A204.1 (cell line): Measurements from ENCODE around the gene MBNL1.
"Not testable (repeated sequence)": the region's sequence is repeated elsewhere in the genome, so short reads cannot be mapped to it uniquely, and the experiment has no call there.

ENCODE experiments used
- FAIRE-seq: peaks from 2 replicates; lab custom pipeline; 2012; peaks lifted over from hg19 to GRCh38; lab: Jason Lieb, UNC

MBNL1 gene

DNA sequence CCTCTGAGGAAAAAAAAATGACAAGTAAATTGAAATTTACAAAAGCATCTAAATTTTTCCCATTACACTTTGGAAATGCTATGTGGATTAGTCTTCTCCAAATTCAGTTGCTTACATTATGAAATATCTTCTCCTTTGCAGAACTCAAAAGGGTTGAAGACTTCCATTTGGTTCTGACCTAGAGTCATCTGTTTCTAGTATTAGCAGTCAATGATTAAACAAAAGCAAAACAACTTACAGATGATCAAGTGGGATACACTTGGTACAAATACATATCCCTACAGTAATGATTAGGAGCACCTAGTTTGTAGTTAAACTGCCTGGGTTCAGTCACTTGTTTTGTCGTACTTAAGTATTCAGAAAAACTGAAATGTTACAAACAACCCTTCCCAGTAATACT is 136.2 kb downstream of the MBNL1 start:
- no peak for FAIRE-seq

DNA sequence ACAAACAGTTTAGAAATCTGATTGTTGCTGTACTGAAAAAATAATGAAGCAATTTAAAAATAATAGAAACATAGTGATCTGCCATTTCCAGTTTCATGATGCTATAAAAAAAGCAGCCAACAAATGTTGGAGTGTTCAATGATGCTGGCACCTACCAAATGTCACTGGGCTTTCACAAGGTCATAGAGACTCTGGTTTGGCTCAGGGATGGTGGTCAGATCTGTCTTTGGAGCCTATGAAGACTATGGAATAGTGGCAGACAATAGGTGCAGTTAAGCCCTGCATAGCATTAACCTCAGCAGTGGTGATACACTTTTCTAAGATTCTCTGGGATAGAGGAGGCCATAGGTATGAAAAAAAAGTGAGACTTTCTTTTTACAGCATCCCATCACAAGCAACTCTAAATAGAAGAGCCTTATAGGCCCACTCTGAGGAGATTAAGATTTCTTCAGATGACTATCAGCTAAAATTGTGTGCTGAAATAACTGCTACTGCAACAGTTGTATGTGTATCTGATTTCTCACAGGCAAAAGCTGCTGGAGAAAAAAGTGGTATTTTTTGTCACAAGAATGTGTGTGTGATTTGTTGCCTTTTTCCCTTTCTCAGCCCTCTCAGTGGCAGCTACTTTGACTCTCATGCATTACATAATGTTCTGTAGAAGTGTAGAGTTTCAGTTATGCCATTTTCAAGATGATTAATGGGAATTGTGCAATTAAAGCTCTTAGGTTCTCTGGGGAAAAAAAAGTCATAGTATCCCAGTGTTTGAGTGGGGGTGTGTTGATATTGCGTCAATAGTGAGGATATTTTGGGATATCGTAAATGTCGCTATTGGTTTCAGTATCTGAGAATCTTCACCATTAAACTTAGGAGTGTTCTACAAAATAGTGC is 137.4 kb downstream of the MBNL1 start:
- FAIRE-seq = no peak

DNA sequence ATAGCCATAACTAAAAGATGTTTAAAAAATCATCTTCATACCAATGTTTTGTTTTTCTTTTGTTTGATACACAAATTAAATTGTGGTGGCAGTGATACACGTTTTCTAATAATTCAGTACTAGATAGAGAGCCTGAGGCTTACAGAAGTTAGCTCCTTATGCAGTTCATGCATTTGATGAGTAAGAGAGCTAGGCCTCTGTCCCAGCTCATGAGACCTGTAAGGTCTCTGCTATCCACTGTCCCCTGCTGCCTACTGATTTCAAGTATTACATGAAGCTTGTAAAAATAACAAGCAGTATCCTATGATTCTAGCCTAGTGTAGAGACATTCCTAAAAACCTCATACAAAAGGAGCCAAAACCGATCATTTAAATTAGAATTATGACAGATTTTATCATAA is 144.5 kb downstream of the MBNL1 start:
- no peak for FAIRE-seq

DNA sequence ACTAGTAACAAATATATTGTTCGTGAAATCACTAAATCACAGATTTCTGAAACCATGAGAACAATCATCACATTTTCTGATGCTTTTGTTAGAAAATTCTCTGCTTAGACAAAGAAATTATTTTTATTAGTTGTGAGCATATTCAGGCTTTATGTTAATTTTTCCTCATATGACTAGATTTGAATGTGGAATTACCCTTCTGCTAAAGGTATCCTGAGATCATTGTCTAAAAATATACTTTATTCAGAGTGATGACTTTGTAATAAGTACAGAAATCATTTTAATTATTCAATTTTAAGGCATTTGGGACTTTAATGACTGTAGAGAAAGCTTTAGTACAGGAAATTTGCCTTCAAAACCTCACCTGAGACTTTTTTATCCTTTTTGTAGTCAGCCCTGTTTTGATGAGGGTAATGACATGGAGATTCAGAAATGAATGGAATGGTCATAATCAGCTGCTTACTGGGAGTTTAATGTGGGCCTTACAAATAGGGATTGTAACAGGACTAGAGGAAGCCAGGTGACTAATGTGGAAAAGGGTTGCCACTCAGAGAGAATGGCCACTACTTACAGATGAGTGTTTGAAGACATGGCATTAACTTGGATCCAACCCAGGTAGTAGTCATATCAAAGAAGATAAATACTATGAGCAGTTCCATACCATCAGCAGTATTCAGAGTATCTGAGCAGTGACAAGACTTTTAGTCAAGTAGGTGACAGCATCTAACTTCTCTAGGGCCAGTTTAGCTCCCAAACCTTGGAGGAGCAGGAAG is 148.3 kb downstream of the MBNL1 start:
- no peak for FAIRE-seq

DNA sequence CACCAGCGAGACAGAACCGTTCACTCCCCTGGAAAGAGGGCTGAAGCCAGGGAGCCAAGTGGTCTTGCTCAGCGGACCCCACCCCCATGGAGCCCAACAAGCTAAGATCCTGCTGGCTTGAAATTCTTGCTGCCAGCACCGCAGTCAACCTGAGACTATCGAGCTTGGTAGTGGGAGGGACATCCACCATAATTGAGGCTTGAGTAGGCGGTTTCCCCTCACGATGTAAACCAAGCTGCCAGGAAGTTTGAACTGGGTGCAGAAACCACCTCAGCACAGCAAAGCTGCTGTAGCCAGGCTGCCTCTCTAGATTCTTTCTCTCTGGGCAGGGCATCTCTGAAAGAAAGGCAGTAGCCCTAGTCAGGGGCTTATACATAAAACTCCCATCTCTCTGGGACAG is 151.0 kb downstream of the MBNL1 start:
- FAIRE-seq = no peak

DNA sequence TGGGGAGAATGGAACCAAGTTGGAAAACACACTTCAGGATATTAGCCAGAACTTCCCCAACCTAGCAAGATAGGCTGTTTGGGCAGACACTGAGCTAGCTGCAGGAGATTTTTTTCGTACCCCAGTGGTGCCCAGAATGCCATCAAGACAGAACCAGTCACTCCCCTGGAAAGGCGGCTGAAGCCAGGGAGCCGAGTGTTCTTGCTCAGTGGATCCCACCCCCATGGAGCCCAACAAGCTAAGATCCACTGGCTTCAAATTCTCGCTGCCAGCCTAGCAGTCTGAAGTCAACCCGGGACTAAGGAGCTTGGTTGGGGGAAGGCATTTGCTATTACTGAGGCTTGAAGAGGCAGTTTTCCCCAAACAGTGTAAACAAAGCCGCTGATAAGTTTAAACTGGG is 152.4 kb downstream of the MBNL1 start:
- FAIRE-seq = no peak

DNA sequence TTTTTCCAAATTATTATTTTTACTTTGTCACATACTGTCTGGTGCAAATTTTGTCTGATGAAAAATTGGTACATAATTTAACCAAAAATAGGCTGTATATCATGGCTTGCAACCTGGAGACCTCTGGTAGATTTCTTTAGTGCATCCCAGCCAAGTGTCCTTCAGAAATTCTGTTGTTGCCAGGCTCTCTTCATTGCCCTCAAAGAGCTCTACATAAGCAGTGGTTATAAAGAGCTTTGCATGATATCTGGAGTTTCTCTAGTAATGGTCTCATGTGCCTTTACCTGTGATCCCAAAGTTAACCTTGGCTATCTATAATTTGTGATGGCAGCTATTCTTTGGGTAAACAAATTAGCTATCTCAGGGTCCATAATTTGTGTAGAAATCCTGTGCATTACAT is 157.7 kb downstream of the MBNL1 start:
- FAIRE-seq = no peak

DNA sequence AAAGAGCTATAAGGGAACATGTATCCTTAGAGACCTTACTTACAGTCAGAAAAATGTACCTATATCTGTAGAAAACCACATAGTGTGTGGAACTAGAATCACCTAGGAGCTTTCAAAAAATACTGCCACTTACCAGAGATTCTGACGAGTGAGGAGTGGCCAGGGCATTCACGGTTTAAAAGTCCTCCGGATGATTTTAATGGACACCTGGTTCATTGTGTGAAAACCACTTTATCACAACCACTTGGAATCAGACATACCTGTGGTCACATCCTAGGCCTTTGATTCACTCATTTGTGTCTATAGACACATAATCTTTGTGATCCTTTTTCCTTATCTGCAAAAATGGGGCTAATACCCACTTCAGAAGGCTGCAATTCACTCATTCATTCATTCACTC is 159.8 kb downstream of the MBNL1 start:
- no peak for FAIRE-seq

DNA sequence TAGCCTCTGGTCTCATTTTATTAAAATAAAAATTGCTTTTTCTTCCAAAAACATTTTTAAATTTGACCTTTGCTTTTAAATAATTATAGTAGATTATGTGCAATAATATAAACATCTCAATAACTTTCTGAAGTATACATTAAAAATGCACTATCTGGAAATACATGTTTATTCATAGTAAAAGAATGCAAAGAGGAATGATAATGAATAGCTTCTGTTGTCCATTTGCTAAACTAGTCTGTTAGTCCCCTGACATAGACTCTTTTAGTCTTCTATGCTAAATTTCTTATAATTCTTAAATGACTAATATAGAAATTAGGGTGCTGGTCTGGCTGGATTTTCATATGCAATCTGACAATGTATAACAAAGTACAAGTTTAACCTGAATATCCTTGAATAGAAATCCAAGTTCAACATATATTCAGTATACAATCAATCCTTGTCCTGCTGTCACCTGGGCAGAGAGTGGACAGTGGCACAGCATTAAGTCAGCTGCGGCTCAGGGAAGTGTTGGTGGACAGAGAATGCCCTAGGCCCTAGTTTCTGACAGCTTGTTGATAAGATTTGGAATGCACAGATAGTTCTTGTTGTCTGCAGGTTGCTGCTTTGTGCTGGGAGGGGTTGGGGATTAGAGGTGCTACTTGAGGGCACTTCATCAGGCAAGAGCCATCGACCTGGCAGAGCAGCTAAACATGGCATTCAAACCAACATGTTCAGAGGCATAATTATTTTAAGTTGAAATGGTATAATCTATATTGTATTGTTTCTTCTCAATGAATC is 161.7 kb downstream of the MBNL1 start:
- FAIRE-seq = no peak

DNA sequence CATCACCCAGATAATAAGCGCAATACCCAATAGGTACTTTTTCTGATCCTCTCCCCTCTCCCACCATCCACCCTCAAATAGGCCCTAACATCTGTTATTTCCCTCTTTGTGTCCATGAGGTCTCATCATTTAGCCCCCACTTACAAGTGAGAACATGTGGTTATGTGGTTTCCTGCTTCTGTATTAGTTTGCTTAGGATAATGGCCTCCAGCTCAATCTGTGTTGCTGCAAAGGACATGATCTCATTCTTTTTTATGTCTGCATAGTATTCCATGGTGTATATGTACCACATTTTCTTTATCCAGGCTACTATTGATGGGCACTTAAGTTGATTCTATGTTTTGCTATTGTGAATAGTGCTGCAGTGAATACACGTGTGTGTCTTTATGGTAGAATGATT is 165.4 kb downstream of the MBNL1 start:
- FAIRE-seq = no peak

DNA sequence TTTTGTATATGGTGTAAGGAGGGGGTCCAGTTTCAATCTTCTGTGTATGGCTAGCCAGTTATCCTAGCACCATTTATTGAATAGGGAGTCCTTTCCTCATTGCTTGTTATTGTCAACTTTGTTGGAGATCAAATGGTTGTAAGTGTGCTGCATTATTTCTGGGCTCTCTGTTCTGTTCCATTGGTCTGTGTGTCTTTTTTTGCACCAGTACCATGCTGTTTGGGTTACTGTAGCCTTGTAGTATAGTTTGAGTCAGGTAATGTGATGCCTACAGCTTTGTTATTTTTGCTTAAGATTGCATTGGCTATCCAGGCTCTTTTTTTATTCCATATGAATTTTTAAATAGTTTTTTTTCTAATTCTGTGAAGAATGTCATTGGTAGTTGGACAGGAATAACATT is 166.5 kb downstream of the MBNL1 start:
- FAIRE-seq = not testable (repeated sequence)

DNA sequence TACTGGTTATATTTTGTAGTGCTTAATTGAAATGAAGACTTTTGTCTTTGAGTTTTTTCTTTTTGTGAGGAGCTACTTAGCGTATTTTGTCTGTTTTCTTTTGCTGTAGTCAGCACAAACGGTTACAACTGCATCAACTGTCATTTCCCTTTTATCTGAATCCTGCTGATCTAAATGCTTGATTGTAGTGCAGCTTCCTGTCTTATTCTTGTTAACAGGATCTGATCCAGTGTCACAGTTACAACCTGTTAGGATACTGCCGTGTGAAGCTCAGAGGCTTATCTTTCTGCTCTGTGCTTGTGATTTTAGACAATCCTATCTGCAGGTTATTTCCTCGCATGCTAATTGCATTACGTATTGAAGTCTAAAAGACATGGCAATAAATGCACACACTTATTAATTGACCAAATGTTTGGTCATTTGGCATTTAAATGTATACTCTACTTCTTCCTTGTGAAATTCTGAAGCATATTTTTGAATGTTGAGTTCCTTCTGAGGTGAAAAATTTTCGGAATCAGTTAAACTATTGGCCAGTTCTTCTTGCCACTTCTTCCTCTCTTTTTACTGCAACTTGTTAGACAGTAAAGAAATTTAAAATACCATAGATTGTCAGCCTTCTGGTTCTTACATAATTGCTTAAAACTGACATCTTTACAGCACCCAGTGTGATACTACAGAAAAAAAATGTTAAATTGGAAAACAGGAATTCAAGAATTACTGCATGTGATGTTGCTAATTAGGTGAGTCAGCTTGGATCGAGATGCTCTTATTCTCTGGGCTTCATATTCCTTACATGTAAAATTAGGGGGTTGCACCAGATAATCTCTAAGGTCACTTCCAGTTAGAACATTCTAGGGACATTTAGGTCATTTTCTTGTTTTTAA is 168.2 kb downstream of the MBNL1 start:
- FAIRE-seq = no peak

DNA sequence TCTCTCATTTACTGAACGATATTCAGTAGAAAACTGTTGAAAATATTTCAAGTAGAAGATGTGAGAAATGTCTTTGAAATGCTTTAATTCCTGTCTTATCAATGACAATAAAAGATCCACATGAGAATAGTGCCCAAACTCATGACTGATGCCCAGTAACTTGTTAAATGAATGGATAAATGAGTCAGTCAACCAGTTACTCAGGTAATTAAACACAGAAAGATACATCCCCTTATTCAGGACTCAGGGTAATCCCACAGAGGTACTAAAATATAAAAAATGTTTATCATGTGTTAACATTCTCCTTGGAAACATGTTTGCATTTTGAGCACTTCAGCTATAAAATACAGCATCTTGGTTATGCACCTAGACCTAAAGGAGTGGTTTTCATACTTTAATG is 169.5 kb downstream of the MBNL1 start:
- FAIRE-seq = no peak

DNA sequence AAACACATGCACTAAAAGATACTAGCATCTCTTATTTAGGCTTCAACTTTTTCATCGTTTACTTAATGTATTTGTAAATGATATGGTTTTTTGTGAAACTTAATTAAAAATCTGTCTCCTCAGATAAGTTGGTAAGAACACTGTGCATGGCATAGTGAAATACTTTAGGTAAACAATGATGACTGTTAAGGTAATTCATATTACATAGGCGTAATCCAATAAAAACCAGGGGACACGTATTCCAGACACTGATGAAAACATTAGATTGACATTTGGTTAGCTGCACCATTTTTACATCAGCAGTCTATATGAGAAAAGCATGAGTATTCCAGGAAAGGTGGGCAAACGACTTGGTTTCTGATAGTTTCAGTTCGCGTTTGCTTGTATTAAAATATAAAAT is 170.0 kb downstream of the MBNL1 start:
- FAIRE-seq = no peak

DNA sequence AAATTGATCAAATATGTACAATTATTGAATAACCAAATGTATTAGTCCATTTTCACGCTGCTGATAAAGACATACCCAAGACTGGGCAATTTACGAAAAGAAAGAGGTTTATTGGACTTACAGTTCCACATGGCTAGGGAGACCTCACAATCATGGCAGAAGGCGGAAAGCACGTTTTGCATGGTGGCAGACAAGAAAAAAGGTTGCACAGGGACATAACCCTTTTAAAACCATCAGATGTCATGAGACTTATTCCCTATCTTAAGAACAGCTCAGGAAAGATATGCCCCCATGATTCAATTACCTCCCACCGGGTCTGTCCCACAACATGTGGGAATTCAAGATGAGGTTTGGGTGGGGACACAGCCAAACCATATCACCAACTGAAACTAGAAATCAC is 171.5 kb downstream of the MBNL1 start:
- not testable (repeated sequence) for FAIRE-seq

DNA sequence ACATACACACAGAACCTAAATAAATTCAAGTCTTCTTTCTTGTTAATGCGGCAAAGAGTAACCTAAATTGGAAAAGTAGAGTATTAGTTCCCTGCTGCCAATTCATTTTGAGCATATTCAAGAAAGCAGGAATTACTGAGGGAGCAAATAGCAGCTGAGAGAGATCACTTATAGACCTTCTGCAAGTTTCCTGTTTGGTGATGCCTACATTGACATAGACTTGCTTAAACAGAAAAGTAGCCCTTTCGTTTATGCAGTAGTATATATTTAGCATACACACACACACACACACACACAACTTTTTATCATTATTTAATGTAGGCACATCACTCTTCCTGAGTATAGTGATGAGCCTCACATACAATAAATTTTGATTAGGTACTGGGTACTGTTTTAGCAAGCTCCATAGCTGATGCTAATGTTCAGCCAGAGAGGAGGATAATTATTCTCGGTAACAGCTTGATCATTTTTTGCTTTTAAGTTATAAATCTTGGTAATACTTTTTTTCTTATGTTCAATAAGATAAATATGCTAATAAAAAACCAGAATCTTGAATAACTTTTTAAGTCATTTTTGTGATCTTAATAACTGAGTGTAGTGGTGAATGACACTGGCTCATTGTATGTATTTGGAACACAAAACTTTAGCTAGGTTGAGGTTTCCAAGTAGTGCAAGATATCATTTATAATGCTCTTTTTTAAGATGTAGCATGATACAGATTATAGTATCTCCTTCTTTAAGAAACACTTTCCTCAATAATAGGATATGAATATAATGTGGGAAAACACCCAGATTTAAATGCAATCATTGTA is 174.7 kb downstream of the MBNL1 start:
- FAIRE-seq = no peak

DNA sequence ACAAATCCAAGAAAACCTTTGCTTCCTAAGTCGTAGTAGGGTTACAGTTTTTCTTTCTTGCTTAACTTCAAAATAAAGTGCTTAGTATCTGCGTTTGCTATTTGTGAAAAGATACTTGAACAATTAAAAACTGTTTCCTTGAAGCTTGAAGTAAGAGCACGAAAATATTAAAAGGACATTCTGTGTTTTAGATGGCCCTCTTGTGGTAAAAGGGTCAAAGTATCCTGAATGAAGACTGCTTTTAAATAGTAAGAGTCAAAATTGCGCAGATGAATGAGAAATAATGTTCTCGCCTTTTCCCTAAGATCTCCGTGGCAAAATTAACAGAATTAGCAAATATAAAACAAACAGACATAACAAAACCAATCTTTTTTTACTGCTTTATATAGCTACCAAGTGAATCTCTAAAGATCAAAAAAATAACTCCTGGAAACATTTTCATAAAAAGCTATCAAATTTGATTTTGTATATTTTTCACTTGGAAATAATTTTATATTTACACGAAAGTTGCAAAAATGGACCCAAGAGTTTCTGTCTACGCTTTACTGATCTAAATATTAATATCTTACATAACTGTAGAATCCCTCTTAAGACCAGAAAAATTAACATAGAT is 175.4 kb downstream of the MBNL1 start:
- peak; percentile 97 for FAIRE-seq

DNA sequence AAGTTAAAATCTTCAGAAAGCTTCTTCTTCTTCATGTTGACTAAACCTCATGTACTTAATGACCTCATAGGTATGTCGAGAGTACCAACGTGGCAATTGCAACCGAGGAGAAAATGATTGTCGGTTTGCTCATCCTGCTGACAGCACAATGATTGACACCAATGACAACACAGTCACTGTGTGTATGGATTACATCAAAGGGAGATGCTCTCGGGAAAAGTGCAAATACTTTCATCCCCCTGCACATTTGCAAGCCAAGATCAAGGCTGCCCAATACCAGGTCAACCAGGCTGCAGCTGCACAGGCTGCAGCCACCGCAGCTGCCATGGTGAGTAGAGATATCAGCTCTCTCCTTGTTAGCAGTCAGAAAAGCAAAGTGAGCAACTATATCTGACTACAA is 176.5 kb downstream of the MBNL1 start:
- no peak for FAIRE-seq

DNA sequence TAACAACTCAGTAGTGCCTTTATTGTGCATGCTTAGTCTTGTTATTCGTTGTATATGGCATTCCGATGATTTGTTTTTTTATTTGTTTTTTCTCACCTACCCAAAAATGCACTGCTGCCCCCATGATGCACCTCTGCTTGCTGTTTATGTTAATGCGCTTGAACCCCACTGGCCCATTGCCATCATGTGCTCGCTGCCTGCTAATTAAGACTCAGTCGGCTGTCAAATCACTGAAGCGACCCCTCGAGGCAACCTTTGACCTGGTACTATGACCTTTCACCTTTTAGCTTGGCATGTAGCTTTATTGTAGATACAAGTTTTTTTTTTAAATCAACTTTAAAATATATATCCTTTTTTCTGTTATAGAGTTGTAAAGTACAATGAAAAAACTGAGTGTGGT is 177.8 kb downstream of the MBNL1 start:
- FAIRE-seq = no peak

DNA sequence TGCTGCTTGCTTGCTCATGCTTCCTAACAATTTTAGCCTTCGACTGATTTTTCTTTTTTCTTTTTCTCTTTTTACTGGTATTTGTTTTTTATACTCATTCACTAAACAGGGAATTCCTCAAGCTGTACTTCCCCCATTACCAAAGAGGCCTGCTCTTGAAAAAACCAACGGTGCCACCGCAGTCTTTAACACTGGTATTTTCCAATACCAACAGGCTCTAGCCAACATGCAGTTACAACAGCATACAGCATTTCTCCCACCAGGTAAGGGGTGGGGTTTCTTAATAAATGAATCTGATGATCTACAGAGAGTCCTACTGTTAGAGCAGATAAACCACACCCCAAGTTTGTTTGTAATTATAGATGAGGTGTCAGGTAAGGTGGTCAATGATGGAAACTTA is 178.8 kb downstream of the MBNL1 start:
- FAIRE-seq = no peak

DNA sequence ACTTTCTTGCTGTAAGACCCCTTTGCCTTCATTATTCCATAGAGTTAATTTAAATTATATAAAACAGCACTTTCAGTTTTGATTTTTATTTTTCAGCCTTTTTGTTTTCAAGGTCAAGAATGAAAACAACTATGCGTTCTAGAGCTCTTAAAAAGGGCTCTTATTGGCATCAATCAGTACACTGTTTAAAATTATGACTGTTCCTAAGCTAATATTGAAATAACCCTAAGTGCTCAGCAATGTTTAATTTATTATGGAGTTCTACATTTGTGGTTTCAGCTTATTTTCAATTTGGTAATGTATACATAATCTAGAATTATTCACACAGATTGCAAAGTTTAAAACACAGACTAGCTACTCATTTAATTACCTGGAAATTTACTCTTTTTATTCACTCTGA is 179.4 kb downstream of the MBNL1 start:
- FAIRE-seq = no peak
